Cerebellar nuclear complex (tissue), 1 donor: ENCODE data around the gene HADHB.
"Not testable (repeated sequence)": the region's sequence is repeated elsewhere in the genome, so short reads cannot be mapped to it uniquely, and the experiment has no call there.

Experiments
- DNase-seq, 2 experiments: peaks; one replicate each; lab custom pipeline; 2025; lab: John Stamatoyannopoulos, UW

Gene HADHB

DNA sequence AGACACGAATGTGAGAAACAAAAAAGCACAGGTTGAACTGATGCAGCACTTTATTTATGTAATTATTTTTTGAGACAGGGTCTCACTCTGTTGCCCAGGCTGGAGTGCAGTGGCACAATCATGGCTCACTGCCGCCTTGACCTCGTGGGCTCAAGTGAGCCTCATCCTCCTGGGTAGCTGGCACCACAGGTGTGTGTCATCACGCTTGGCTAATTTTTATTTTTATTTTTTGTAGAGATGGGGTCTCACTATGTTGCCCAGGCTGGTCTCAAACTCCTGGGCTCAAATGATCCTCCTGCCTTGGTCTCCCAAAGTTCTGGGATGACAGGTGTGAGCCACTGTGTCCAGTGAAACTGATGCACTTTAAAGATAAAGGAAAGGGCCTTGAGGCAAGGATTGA lies 84.3 kb downstream of the HADHB start:
- not testable (repeated sequence) for DNase-seq

GRCh38 chr2:26330114-26330549 lies 85.4 kb downstream of the HADHB start:
- peak; percentile 5 to 61 for DNase-seq

DNA sequence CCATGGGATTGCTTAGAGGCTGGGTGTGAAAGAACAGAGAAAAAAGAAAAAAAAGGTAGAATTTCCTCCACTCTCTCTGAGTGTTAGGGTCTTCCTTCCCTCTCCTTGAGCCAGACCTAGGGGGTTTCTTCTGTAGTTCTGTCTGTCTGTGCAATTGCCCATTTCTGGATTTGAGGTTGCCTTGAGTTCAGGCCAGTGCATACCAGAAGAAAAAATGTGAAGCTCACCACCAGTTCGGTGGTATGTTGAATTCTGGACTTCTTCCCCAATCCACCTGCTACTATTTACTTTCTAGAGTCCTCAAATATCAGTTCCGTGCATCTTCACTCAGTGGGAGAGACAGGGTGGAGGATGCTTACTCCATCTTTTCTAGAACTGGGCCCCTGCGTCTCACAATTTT lies 85.9 kb downstream of the HADHB start:
- DNase-seq = no peak

DNA sequence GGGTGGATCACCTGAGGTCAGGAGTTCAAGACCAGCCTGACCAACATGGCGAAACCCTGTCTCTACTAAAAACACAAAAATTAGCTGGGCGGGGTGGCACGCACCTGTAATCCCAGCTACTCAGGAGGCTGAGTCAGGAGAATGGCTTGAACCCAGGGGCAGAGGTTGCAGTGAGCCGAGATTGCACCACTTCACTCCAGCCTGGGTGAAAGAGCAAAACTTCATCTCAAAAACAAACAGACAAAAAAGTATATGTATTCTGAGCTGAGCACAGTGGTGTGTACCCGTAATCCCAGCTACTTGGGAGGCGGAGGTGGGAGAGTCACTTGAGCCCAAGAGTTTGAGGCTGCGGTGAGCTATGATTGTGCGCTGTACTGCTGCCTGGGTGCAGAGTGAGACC lies 86.6 kb downstream of the HADHB start:
- DNase-seq = not testable (repeated sequence)

DNA sequence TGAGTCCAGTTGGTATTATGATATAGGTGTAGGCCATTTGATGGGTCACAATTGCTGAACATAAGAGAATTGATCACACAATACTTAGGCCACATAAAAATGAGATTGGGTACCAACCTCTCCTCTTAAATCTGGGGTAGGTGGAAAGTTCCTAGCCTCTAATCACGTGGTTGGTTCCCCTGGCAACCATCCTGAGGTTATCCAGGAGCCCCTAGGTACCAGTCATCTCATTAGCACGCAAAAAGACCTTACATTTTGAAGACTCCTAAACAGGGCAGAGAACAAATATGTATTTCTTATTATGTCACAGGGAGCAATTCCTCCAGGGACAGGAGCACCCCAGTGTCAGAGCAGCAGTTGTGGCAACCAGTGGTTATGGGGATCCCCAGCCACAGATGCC lies 88.6 kb downstream of the HADHB start:
- DNase-seq = no peak

DNA sequence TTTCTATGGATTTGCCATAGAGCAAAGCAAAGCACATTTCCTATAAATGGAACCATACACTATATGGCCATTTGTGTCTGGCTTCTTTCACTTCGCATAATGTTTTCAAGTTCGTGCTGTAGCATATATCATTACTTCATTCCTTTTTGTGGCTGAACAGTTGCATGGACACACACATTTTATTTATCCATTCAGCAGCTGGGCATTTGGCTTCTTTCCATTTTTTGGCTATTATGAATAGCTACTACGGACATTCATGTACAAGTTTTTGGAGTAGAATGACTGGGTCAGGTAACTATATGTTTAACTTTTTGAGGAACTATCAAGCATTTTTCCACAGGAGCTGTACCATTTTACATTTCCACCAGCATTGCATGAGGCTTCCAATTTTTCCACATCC lies 90.5 kb downstream of the HADHB start:
- no peak for DNase-seq

- no peak for DNase-seq
Observed at GRCh38 chr2:26336719-26337118, 92.0 kb downstream of the HADHB start.

DNA sequence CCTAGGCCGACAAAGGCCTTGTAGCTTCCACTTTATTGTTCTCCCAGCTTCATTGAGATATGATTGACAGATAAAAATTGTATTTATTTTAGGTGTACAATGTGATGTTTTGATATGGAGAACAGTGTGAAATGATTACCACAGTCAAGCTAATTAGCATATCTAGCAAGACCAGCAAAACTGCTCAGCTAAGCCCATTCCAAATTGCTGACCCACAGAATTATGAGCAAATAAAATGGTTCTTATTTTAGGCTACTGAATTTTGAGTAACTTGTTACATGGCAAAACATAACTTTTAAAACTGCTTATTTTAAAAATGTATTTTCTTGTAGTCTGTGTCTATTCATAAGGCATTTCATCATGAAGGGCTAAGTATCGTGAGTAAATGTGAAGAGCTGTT lies 92.6 kb downstream of the HADHB start:
- DNase-seq = no peak
